ENCODE data around the gene ZMYND8.

DNA sequence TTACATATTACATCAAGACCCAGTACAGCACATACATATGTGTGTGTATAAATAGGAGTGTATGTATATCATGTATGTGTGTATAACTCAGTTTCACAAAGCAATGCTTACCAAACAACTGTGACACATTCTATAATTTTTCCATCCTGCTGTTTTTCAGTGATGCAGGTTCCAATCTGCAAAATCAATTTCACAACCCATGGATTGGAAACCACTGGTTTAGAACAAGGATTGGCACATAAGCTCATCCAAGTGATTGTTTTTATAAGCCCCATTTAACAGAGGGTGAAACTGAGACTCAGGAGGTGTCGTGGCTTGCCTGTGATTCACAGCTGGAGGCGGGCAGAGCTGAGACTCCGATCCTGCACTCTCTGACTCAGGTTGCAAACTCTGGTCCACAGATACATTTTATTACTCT, 158.2 kb downstream of the ZMYND8 start:
- TF ChIP-seq GATA2 (IDR thresholded peaks at IDR 0.05; ENCODE audit: low read depth, low read length), result no peak
- TF ChIP-seq GATA3 (IDR thresholded peaks at IDR 0.05; ENCODE audit: low read depth, low read length), result no peak

Measured in SH-SY5Y (cell line).